ENCODE data around the gene EXT2.

The EXT2 gene

DNA sequence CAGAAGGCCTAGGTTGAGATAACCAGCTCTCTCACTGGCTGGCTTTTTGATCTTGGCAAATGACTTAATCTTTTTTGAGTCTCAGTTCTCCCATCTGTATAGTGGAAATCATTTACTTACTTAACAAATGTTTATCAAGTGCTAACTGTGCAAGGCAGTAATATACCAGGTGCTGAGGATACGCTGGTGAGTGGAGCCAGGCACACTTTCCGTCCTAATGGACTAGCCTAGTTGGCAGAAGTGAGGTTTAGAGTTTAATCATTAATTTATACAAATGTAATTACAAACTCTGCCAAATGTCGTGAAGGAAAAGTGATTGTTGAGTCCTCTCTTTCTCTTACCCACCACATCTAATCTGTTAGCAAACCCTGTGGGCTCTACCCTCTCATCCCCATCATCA, 33.3 kb downstream of the EXT2 start:
- DNase-seq (ENCODE audit: extremely low read depth in 1 of 2, low read depth in 1 of 2) = no peak

DNA sequence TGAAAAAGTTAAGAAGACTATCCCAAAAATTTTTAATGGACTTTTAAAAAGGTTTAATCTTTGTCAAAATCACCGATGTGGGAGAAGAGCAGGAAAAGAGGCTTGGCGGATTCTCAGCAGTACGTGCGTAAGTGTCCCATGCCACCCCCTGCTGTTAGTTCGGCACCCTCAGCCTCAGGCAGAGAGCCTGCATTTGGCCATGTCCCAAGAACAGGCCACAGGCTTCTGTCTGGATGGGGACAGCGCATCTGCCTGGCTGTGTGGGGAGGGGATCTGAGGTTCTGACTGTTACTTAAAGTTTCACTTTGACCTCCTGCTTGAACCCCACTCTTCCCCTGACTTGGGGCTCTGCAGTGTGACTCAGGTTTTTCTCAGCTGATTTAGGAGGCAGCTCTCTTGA, 35.3 kb downstream of the EXT2 start:
- no peak for DNase-seq (ENCODE audit: extremely low read depth in 1 of 2, low read depth in 1 of 2)

DNA sequence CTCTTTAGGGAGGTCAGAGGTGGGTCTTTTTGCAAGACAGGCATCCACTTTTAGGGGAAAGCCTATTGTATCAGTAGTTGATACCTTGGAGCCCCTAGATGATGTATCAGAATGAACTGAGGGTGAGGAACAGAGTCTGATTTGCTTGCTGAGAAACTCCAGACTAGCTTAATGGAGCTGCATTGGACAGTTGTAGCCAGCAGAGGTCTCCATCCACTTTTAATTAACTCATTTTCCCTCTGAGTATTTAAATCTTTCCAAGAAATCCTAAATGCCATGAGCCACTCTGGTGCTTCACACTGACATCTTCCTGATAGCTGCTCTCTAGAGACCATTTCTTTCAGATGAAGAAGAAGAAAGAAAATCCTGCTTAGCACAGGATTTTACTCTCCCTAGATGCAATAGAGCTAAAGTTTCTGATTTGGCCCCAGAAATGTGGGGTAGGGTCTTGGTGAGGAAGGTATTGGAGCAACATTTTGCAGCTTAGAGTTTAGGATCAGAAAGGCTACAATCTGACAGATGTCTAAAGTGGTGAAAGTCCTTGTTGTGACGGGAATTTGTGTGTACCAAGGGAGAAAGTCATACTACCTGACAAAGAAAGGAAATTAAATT, 38.0 kb downstream of the EXT2 start:
- DNase-seq (ENCODE audit: extremely low read depth in 1 of 2, low read depth in 1 of 2) = no peak

DNA sequence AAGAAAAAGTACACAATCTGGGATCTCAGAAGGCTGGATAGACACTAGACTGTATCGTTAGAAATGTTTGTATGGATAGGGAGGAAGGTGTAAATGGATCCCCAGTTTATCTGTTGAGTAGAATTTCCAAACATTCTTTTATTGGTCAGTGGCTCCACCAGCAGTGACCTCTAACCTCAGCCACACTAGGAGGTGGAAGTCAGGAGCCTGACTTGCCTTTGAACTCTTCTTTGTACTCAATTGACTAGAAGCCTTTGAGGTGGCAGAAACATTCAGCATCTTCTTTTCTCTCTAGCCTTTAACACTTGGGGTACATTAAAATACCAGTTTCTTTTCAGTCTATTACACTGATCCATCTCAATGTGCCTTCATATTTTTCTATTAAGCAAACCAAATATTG, 39.1 kb downstream of the EXT2 start:
- DNase-seq (ENCODE audit: extremely low read depth in 1 of 2, low read depth in 1 of 2) = no peak

DNA sequence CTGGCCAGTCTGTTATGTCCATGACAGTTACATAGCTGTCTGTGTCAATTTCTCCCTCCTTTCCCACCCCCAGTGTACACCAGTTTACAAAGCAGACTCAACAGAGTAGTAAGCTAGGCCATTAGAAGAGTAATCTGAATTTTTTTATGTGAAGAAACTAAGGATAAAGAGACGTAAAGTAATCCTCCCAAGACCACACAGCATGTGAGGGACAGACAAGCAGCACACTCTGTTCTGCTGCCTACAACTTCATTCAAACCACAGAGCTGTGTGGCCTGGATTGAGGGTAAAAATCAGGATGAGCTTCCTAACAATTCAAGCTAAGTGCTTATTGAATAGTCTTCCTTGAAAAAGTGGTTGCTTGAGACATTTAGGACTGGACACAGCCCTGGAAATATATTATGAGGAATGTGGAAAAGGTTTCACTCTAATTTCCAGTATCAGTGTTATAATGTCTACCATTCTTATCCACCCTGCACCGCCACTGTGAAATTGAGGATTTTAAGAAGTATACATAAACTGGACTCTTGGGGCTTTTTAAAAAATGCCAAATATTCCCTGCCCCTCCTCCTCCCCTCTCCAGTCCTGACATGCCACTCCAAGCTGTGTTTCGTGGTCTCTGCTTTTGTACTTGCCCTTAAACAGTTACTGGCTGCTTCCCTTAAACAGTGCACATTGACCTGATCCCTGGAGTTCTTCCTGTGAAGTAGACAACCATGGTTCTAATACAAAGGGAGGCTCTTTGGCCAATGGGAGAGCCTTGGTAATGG, 40.9 kb downstream of the EXT2 start:
- no peak for DNase-seq (ENCODE audit: extremely low read depth in 1 of 2, low read depth in 1 of 2)

DNA sequence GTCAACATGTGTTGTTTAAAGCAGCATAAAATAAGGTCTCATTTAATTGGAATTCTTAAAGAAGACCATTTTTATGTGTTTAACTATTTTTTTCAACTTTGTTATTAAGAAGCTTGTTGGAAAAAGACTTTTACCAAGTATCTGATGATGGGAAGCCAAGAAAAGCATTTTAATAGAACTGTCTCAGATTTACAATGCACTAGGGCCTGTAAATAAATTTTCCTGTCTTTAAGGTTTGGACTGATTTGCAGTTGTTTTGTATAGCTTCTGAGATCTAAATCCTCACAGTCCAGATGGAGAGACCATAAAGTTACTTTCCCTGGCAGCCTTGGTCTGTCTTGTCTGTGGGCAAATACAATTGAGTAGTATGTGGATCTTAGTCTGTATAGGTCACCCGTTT, 41.6 kb downstream of the EXT2 start:
- no peak for DNase-seq (ENCODE audit: extremely low read depth in 1 of 2, low read depth in 1 of 2)

DNA sequence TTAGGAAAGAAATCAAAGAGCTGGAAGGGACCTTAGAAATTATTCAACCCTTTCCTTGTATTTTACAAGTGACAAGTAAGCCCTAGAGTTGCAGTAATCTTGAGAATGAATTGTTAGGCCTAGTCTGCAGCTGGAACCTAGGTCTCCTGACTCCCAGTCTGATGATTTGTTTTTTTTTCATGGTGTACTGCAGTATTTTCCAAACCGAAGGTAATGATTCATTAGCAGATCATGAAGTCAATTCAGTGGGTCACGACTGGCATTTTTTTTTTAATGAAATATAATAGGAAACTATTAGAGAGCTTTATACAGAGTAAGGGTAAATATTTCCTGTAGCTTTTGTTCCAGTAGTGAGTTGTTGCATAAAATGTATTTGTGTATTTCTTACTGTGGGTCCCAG, 42.8 kb downstream of the EXT2 start:
- DNase-seq (ENCODE audit: extremely low read depth in 1 of 2, low read depth in 1 of 2) = no peak

DNA sequence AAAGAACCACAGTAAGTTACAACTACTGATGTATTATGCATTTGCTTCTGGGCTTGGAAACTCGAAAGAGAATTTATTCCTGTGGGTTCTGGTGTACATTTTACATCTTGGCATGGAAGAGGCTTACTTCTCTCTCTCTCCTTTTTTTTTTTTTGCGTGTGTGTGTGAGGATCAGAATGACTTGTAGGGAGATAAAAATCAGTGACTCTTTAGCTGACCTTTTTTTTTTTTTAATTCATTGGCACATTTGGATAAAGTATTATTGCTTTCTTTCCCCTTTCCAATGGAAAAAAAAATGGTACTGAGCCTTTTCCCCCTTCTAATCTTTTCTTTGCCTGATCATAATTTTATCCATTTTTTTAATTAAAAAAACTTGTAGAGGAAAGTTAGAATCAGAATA, 43.5 kb downstream of the EXT2 start:
- DNase-seq (ENCODE audit: extremely low read depth in 1 of 2, low read depth in 1 of 2) = no peak

DNA sequence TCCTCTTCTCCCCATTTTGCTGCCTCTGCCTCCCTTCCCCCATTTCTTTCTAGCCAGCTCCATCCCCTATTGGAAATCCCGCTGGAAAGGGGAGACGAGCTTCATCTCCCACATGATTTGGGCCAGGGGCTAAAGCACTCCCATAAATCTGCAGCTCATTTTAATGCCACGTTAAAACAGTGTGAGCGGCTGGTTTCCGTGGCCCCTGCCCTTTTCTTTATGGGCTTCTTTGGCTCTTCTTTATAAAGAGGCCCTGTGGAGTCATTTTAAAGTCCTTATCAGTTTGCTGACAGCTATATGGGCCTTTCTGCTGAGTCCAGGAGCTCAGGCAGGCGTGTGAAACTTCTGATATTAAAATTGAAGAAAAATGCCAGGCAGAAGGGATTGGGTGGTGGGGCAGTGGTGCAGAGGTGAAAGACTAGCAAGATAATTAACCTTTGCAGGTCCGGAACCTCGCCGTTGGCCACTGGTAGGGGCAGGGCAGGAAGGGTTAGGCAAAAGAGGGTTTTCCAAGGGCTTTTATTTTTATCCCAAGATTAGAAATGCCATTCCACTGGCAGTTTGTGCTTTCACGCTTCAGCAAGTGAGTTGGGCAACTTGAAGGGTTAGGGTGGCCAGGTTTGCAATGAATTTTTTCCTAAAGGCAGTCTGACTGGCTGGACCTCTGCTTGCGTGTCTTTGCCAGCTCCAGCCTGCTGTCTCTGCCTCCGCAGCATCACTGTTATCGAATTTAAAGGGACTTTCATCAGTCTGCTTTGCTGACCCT, 44.3 kb downstream of the EXT2 start:
- DNase-seq (ENCODE audit: extremely low read depth in 1 of 2, low read depth in 1 of 2) = no peak

DNA sequence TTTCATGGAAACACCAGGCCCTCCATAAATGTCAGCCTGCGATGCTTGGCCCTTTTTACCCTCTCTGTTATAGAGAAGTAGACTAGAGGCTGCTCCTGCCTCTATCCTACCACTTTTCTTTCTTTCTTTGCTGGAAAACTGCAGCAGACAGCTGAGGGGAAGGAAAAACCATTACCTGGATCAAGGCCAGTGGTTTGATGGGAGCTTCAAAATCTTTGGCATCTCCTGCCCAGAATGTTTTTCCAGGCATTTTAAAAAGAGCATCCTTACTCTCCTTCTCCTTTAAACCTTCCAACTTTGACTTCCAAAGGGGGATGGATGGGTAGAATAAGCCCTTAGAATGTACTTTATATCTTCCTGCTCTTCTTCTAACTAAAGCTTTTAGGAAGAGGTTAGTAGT, 44.9 kb downstream of the EXT2 start:
- DNase-seq (ENCODE audit: extremely low read depth in 1 of 2, low read depth in 1 of 2) = no peak

DNA sequence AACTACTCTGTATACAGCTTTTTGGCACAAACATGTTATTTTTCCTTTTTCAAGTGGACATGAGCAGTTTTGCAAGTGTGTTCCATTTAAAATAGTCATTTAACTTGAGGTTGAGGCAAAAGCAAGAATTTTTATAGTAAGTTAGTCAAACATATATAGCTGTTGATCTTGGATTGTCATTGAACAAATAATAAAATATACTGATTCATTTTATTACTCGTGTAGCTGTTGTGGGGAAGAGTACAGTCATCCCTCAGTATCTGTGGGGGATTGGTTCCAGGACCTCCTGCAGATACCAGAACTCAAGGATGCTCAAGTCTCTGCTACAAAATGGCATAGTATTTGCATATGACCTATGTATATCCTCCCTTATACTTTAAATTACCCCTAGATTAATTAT, 45.3 kb downstream of the EXT2 start:
- no peak for DNase-seq (ENCODE audit: extremely low read depth in 1 of 2, low read depth in 1 of 2)

DNA sequence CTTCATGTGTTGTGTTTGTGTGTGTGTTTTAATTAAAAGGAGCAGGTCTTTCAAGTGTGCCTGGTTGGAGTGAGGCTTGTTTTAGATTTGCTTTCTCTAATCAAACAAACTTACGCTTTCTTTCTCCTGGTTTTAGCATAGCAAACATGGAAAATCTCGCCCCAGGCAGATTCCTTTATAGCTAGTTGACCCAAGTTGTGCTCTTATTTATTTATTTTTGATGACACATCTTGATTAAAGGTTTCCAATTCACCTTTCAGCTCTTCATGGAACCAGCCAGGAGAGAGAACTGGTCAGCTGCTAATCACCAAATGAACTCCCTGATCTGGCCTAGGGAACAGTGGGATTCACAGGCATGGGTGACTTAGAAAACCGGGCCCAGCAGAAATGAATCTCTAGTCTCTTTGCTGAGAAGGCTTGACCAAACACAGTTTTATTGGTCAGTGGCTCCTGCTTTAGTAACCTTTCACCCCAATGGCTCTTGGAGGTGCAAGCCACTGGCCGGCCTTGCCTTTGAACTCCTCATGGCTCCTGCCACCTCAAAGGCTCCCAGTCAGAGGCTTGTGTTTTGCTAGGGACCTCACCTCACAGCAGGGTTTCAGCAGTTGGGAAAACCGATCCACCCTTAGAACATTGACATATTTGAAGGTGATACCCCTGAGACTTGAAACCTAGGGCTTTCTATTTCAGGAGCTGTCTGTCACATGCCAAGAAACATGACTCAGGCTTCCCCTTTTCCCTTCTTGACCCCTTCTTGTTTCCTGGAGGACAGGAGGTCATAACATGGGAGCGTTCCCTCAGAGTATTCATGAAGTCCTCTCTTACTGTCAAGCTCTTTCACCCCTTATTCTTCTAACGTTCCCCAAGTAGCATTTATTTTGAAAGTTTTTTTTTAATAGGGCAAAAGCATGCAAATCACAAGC, 48.8 kb downstream of the EXT2 start:
- no peak for DNase-seq (ENCODE audit: extremely low read depth in 1 of 2, low read depth in 1 of 2)

DNA sequence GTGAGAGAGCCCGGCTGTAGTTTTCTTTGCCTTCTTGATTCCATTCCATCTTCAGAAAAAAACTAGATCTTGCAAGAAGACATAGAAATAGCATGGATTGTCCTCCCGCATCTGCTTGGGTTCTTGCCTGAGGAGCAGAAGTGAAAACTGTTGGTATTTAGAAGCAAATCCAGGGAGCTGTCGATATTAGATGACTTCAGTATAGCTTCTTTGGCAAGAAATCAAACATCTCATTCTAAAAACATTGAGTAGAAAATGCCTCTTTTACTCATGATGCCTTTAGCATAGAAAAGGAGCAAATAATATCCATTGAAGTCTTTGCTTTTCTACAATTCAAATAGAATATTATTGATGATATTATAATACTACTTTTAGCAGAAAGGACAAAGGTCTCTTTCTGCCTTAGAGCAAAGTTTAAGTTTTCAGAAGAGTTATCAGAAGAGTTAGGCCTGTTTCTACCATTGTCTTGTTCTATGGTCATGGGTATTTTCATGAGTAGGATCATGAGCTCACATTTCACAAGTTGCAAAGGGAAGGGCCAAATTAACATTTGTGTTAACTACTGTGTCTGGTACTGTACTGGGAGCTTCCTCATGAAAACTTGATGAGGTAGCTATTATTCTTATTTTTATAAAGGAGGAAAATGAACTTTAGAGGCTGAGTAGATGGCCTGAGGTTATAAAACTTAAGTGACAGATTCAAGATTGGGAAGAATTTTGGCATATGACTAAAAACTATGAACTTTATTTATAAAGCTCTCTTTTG, 49.7 kb downstream of the EXT2 start:
- no peak for DNase-seq (ENCODE audit: extremely low read depth in 1 of 2, low read depth in 1 of 2)

DNA sequence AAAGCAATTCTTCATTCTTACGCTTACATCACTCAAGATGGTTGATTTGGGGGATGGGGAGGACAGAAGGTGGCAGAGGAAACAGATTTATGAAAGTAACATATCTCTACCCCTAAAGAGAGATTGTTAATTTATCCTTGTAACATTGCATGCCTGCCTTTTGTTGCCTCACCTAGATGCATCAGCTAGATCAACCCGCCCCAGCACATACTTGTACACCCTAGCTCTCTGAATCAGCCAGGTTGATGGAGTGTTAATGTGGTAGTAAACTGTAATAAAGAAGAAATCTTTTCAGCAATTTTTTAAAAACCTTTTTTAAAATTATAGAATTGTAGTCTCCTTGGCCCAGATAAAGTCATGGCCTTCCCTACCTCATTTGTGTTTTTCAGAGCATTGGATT, 51.5 kb downstream of the EXT2 start:
- DNase-seq (ENCODE audit: extremely low read depth in 1 of 2, low read depth in 1 of 2) = no peak

DNA sequence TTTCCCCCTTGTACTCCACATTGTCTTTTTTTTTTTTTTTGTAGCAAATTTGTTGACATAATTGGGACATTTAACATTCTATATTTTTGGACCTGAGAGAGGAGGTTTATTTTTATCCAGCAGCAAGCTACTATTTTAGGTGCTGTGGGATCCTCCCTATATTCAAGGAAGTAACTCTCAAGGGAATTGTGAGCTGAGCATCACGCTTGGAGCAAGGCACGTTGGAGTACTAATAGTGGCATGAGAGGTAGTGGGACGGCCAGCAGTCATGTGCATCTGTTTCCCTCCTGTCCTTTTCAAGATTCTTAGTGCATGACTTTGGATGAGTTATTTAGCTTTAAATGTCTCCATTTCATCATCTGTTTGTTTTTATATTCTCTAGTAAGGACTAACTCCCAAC, 52.3 kb downstream of the EXT2 start:
- DNase-seq (ENCODE audit: extremely low read depth in 1 of 2, low read depth in 1 of 2) = no peak

DNA sequence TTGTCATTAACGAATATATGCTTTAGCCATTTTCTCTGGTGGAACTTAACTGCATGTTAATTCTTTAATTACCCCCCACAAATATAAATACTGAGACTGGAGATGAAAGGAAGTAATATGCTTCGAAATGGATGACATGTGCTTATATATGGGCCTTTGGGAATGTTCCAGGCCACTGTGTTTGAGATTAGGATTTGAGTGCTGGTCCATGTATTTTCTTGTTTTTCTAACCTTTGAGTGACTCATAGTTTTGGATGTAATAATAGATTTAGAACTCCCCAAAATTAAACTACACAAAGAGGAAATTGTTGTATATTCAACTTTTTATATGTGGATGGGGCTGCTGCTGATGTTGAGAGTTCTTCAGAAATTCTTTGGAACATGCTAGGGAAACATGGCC, 54.2 kb downstream of the EXT2 start:
- DNase-seq (ENCODE audit: extremely low read depth in 1 of 2, low read depth in 1 of 2) = no peak

DNA sequence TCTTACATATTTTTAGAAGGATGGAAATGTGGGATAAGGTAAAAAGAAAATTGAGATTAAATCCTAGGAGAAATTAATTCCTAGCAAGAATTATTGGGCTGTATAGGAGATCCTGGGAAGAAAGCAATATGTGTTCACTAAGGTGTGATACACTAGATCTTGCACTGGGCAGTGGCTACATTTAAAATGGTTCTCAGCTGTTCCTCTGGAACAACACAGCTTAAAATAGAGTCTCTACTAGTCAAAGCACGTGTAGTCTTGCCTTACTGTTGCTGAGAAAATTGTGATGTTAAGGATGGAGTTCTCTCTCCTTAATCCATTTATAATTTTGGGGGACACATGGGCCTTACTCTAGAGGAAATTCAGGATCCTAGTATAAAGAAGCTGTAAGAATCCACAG, 54.9 kb downstream of the EXT2 start:
- no peak for DNase-seq (ENCODE audit: extremely low read depth in 1 of 2, low read depth in 1 of 2)

DNA sequence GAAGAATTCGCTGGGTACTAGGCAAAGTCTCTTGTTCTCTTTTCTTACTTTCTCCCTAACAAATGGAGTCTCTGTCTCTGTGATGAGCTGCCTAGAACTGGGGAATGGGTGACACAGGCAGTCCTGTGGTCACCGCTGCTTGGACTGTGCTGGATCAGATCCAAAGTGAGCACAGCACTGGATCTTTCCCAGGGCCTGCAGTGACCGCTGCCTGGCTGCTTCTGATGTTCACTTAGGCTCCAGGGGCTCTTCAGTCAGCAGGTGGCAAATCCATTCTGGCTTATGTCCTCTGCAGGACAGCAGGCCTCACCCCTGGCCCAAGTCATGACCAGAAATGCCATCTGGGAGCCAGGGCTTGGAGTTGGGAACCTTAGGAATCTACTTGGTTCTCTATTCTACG, 61.5 kb downstream of the EXT2 start:
- DNase-seq (ENCODE audit: extremely low read depth in 1 of 2, low read depth in 1 of 2) = no peak

DNA sequence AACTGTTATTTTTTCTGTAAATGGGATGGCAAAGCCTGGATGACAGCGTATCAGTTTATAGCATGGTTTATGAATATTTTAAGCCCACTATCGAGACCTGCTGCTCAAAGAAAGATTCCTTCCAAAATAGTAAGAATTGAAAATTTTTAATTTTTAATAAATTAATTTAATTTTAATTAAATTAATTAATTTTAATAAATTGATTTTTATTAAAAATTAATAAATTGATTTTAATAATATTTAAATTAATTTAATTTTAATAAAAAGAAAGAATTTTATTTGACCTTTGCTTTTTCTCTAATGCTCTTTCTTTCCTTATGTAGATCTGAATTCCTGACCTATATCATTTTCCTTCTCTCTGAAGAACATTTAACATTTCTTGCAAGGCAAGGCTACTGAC, 62.9 kb downstream of the EXT2 start:
- DNase-seq (ENCODE audit: extremely low read depth in 1 of 2, low read depth in 1 of 2) = no peak

All from activated CD8-positive, alpha-beta memory T cell treated with anti-CD3 and anti-CD28 coated beads for 1 hour (primary cell).